ENCODE data around the gene MAD1L1.
A peak's percentile ranks its signal among the peaks of the same experiment; 100 is the strongest.

The MAD1L1 gene

GRCh38 chr7:2169923-2170575, 62.7 kb downstream of the MAD1L1 start:
- TF ChIP-seq ZFX (IDR thresholded peaks at IDR 0.05), result no peak
- TF ChIP-seq, protein P1, sequence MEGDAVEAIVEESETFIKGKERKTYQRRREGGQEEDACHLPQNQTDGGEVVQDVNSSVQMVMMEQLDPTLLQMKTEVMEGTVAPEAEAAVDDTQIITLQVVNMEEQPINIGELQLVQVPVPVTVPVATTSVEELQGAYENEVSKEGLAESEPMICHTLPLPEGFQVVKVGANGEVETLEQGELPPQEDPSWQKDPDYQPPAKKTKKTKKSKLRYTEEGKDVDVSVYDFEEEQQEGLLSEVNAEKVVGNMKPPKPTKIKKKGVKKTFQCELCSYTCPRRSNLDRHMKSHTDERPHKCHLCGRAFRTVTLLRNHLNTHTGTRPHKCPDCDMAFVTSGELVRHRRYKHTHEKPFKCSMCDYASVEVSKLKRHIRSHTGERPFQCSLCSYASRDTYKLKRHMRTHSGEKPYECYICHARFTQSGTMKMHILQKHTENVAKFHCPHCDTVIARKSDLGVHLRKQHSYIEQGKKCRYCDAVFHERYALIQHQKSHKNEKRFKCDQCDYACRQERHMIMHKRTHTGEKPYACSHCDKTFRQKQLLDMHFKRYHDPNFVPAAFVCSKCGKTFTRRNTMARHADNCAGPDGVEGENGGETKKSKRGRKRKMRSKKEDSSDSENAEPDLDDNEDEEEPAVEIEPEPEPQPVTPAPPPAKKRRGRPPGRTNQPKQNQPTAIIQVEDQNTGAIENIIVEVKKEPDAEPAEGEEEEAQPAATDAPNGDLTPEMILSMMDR (conservative IDR thresholded peaks at IDR 0.05), result no peak
- no peak overlapping the region for H3K27ac ChIP-seq

DNA sequence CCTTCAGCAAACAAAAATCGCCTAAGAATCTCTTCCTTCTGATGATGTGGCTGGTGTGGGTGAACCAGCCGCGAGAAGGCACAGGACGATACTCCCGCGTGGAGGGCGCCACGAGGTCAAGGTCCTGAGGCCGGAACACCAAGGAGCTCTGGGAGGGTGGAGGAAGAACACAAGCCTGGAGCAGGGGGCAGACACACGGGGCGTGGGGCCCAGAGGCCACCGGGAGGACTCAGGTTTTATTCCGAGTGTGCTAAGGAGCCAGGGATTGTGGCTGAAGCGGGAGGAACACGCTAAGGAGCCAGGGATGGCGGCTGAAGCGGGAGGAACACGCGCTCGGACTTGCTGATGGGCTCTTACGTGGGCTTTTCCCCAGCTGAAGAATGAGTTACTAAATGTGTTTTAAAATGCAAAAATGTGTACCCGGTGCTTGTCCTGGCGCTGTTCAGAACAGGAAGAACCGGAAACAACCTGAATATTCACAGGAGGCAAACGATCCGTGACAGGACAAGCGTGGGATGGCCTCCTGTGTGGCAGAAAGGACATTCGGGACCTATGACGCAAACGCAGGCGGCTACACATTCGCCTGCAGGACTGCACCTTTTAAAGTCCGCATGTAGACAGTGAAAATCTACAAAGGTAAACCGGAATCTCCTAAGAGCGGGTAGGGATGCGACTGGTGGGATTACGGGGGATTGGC, 64.0 kb downstream of the MAD1L1 start:
- TF ChIP-seq ZFX (IDR thresholded peaks at IDR 0.05), result no peak
- TF ChIP-seq, protein P1 (conservative IDR thresholded peaks at IDR 0.05), result no peak
- peak overlapping the region; percentile 19 for H3K27ac ChIP-seq

- TF ChIP-seq, protein P1 (conservative IDR thresholded peaks at IDR 0.05), result no peak
- TF ChIP-seq ZFX (IDR thresholded peaks at IDR 0.05), result no peak
- H3K27ac ChIP-seq, result no peak overlapping the region
Observed at GRCh38 chr7:2166625-2167280, 66.0 kb downstream of the MAD1L1 start.

GRCh38 chr7:2165610-2166594, 66.8 kb downstream of the MAD1L1 start:
- H3K27ac ChIP-seq, result no peak overlapping the region
- TF ChIP-seq, protein P1 (conservative IDR thresholded peaks at IDR 0.05), result no peak
- TF ChIP-seq ZFX (IDR thresholded peaks at IDR 0.05), result no peak

DNA sequence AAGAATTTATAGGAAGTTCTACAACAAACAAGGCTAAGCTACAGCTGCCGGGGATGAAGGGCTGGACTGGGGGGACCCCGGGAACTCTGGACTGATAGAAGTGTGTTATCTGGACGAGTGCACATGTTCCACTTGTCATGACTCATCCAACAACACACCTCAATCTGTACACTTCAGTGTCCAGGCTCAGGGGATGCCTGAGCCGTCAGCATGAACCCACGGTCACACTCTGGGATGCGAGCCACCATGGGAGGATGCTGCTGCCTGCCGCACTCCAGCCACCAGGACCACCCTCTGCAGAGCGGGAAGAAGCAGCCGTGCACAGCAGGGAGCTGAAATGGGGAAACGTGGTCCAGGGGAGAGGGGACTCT, 67.5 kb downstream of the MAD1L1 start:
- TF ChIP-seq, protein P1 (conservative IDR thresholded peaks at IDR 0.05), result no peak
- TF ChIP-seq ZFX (IDR thresholded peaks at IDR 0.05), result no peak
- no peak overlapping the region for H3K27ac ChIP-seq

- no peak overlapping the region for H3K27ac ChIP-seq
- no peak for TF ChIP-seq ZFX (IDR thresholded peaks at IDR 0.05)
- TF ChIP-seq, protein P1 (conservative IDR thresholded peaks at IDR 0.05), result no peak
Observed at GRCh38 chr7:2164646-2165045, 68.1 kb downstream of the MAD1L1 start.

Measured in C4-2B (cell line).